ENCODE results near the gene TBC1D10B. TPM values are rescaled to one million over a fixed set of nuclear protein-coding genes. Genes with fewer than 3 reads are reported as not detected.

Gene TBC1D10B
- total RNA-seq, 4 donors from 2014 or later = 35.3 to 52.6 (median 43.6) TPM

- in situ Hi-C loops (cut with MboI; ENCODE audit: low sequenced_read_pairs in 4 of 4) = loop anchor here in 2 of 4 donors (25.0 kb wide), 2 partner anchors 274 to 299 kb away; partner anchors contain the start of genes ALDOA (in 1 of the 2), PPP4C (in 1 of the 2), TBX6 (in 1 of the 2) and YPEL3 (in 1 of the 2)
- H3K27me3 ChIP-seq = no peaks in the 10 kb centered on the region
- no peak for TF ChIP-seq CTCF (IDR thresholded peaks at IDR 0.05 in 4 of 5, conservative IDR thresholded peaks at IDR 0.05 in 1 of 5)
- no peak for TF ChIP-seq POLR2A (IDR thresholded peaks at IDR 0.05)
- intact Hi-C loops (cut with DNase I; ENCODE audit: low total_unique reads) = no loop called here
- H3K4me1 ChIP-seq = peaks cover 4 to 9% of the 10 kb centered on the region in 2 donors
- peaks cover 0 to 69% of the 10 kb centered on the region in 2 donors for H3K36me3 ChIP-seq
- DNase-seq = no peak
- no peak for ATAC-seq
- no peaks in the 10 kb centered on the region for H3K9me3 ChIP-seq
- H3K27ac ChIP-seq = no peak overlapping the region
- H3K4me3 ChIP-seq = no peak overlapping the region
Observed at GRCh38 chr16:30361180-30361579, 9.1 kb downstream of the TBC1D10B start.

GRCh38 chr16:30359871-30360170 is 10.5 kb downstream of the TBC1D10B start:
- peaks cover 0 to 60% of the 10 kb centered on the region in 2 donors for H3K36me3 ChIP-seq
- in situ Hi-C loops (cut with MboI; ENCODE audit: low sequenced_read_pairs in 4 of 4) (loop anchor here in 2 of 4 donors (25.0 kb wide), 2 partner anchors 273 to 298 kb away; partner anchors contain the start of genes ALDOA (in 1 of the 2), PPP4C (in 1 of the 2), TBX6 (in 1 of the 2) and YPEL3 (in 1 of the 2)), intact Hi-C loops (cut with DNase I; ENCODE audit: low total_unique reads) (loop anchor here (5.0 kb wide), 1 partner anchor 458 kb away; the partner anchor contains the start of gene ASPHD1)
- no peaks in the 10 kb centered on the region for H3K27me3 ChIP-seq
- no peak overlapping the region for H3K27ac ChIP-seq
- no peak overlapping the region for H3K4me3 ChIP-seq
- no peak for DNase-seq
- no peaks in the 10 kb centered on the region for H3K9me3 ChIP-seq
- H3K4me1 ChIP-seq = peaks cover 12 to 17% of the 10 kb centered on the region in 2 donors
- no peak for ATAC-seq
- no peak for TF ChIP-seq CTCF (IDR thresholded peaks at IDR 0.05 in 4 of 5, conservative IDR thresholded peaks at IDR 0.05 in 1 of 5)
- TF ChIP-seq POLR2A (IDR thresholded peaks at IDR 0.05) = no peak

- no peaks in the 10 kb centered on the region for H3K27me3 ChIP-seq
- in situ Hi-C loops (cut with MboI; ENCODE audit: low sequenced_read_pairs in 4 of 4) = loop anchor here in 2 of 4 donors (25.0 kb wide), 2 partner anchors 272 to 297 kb away; partner anchors contain the start of genes ALDOA (in 1 of the 2), PPP4C (in 1 of the 2), TBX6 (in 1 of the 2) and YPEL3 (in 1 of the 2)
- peaks cover 15 to 21% of the 10 kb centered on the region in 2 donors for H3K4me1 ChIP-seq
- H3K36me3 ChIP-seq = peaks cover 0 to 54% of the 10 kb centered on the region in 2 donors
- no peak overlapping the region for H3K27ac ChIP-seq
- intact Hi-C loops (cut with DNase I; ENCODE audit: low total_unique reads) = loop anchor here (5.0 kb wide), 1 partner anchor 457 kb away; the partner anchor contains the start of gene ASPHD1
- no peak for TF ChIP-seq CTCF (IDR thresholded peaks at IDR 0.05 in 4 of 5, conservative IDR thresholded peaks at IDR 0.05 in 1 of 5)
- TF ChIP-seq POLR2A (IDR thresholded peaks at IDR 0.05) = no peak
- H3K9me3 ChIP-seq = no peaks in the 10 kb centered on the region
- H3K4me3 ChIP-seq = no peak overlapping the region
- no peak for ATAC-seq
- DNase-seq = no peak
Observed at GRCh38 chr16:30358990-30359870, 11.1 kb downstream of the TBC1D10B start.

- Histone ChIP-seq H3K36me3 (peaks cover 0 to 50% of the 10 kb centered on the region in 2 donors), H3K27me3 (no peaks in the 10 kb centered on the region), H3K4me3 (no peak overlapping the region), H3K4me1 (peaks cover 22 to 28% of the 10 kb centered on the region in 2 donors), H3K27ac (no peak overlapping the region), H3K9me3 (no peaks in the 10 kb centered on the region)
- intact Hi-C loops (cut with DNase I; ENCODE audit: low total_unique reads) (loop anchor here (5.0 kb wide), 1 partner anchor 456 kb away; the partner anchor contains the start of gene ASPHD1), in situ Hi-C loops (cut with MboI; ENCODE audit: low sequenced_read_pairs in 4 of 4) (loop anchor here in 2 of 4 donors (25.0 kb wide), 2 partner anchors 271 to 296 kb away; partner anchors contain the start of genes ALDOA (in 1 of the 2), PPP4C (in 1 of the 2), TBX6 (in 1 of the 2) and YPEL3 (in 1 of the 2))
- TF ChIP-seq POLR2A (IDR thresholded peaks at IDR 0.05) (no peak), CTCF (IDR thresholded peaks at IDR 0.05 in 4 of 5, conservative IDR thresholded peaks at IDR 0.05 in 1 of 5) (no peak)
- ATAC-seq (no peak), DNase-seq (no peak)
Observed at GRCh38 chr16:30358577-30358936, 11.7 kb downstream of the TBC1D10B start.
